Gastrocnemius medialis (tissue), 4 donors: ENCODE results near the gene RNLS.

ENCODE experiments used
- POLR2A ChIP-seq, 2 donors: fragments of 450-650 bp; IDR thresholded peaks; one replicate each; pipeline ENCODE4 v1.6.1; 2017; ENCODE audit warnings: antibody characterized with exemption in 2 of 2, mild to moderate bottlenecking in 2 of 2, moderate library complexity in 2 of 2
- TF ChIP-seq, protein P1 (sequence below), 5 experiments: fragments of 450-650 bp in 3 of 5; fragments of 200-600 bp in 2 of 5; sonication (generic) in 2 of 5; IDR thresholded peaks in 4 of 5; conservative IDR thresholded peaks in 1 of 5; 1 replicate in 4 of 5; 2 replicates in 1 of 5; pipeline ENCODE4 v1.5.1; 2016 to 2019; ENCODE audit warnings: antibody characterized with exemption in 5 of 5, mild to moderate bottlenecking in 3 of 5, moderate library complexity in 3 of 5

- TF ChIP-seq POLR2A (IDR thresholded peaks at IDR 0.05) = no peak
- TF ChIP-seq, protein P1, sequence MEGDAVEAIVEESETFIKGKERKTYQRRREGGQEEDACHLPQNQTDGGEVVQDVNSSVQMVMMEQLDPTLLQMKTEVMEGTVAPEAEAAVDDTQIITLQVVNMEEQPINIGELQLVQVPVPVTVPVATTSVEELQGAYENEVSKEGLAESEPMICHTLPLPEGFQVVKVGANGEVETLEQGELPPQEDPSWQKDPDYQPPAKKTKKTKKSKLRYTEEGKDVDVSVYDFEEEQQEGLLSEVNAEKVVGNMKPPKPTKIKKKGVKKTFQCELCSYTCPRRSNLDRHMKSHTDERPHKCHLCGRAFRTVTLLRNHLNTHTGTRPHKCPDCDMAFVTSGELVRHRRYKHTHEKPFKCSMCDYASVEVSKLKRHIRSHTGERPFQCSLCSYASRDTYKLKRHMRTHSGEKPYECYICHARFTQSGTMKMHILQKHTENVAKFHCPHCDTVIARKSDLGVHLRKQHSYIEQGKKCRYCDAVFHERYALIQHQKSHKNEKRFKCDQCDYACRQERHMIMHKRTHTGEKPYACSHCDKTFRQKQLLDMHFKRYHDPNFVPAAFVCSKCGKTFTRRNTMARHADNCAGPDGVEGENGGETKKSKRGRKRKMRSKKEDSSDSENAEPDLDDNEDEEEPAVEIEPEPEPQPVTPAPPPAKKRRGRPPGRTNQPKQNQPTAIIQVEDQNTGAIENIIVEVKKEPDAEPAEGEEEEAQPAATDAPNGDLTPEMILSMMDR (IDR thresholded peaks at IDR 0.05 in 4 of 5, conservative IDR thresholded peaks at IDR 0.05 in 1 of 5) = no peak
These were observed 271.9 kb downstream of the RNLS start for GRCh38 chr10:88311264-88311663.
